Activated CD4-positive, alpha-beta memory T cell treated with anti-CD3 and anti-CD28 coated beads, Interleukin-2, amount 10 ng/mL, durations not matched to agents 7 days and 5 days (primary cell): ENCODE results near the gene STMN1. TPM values are rescaled to one million over a fixed set of nuclear protein-coding genes. Genes with fewer than 3 reads are reported as not detected.
"Not testable (repeated sequence)": the region's sequence is repeated elsewhere in the genome, so short reads cannot be mapped to it uniquely, and the experiment has no call there.

Source experiments
- CTCF ChIA-PET: fragments of 350-600 bp; sonication (Branson Sonifier 250); formaldehyde crosslinking; loops from one replicate; lab custom pipeline; 2021; ENCODE audit warnings: antibody characterized with exemption, inconsistent platforms; lab: Charles Lee
- POLR2A ChIA-PET: fragments of 350-600 bp; sonication (Branson Sonifier 250); formaldehyde crosslinking; loops from one replicate; lab custom pipeline; 2021; ENCODE audit warnings: antibody characterized with exemption; lab: Charles Lee
- DNase-seq: peaks from one replicate; pipeline ENCODE4 v3.0.0-alpha.2; 2020
- H3K27ac Mint-ChIP-seq: one replicate; pipeline ENCODE4 v1.8.0; 2021; ENCODE audit warnings: mild to moderate bottlenecking, mixed read lengths
- H3K27me3 Mint-ChIP-seq: one replicate; pipeline ENCODE4 v1.8.0; 2021; ENCODE audit warnings: mixed read lengths
- H3K36me3 Mint-ChIP-seq: one replicate; pipeline ENCODE4 v1.8.0; 2021; ENCODE audit warnings: low read depth, mixed read lengths
- H3K4me1 Mint-ChIP-seq: one replicate; pipeline ENCODE4 v1.8.0; 2021; ENCODE audit warnings: mixed read lengths
- H3K4me3 Mint-ChIP-seq: one replicate; pipeline ENCODE4 v1.8.0; 2021; ENCODE audit warnings: mild to moderate bottlenecking, mixed read lengths
- H3K9me3 Mint-ChIP-seq: one replicate; pipeline ENCODE4 v1.8.0; 2021; ENCODE audit warnings: mixed read lengths
- total RNA-seq, 2 experiments: library from RNA; stranded (reverse); gene quantifications; one replicate each; pipeline ENCODE4 v1.2.3, GENCODE V29; 2021

STMN1 gene
- total RNA-seq, 2 experiments from 2014 or later = 610 to 616 TPM

GRCh38 chr1:25932811-25933400, 26.7 kb upstream of the STMN1 start:
- H3K4me1 Mint-ChIP-seq, H3K4me3 Mint-ChIP-seq, H3K36me3 Mint-ChIP-seq, H3K27ac Mint-ChIP-seq, H3K9me3 Mint-ChIP-seq, DNase-seq, POLR2A ChIA-PET: not testable (repeated sequence)
- peaks cover 17% of the 10 kb centered on the region for H3K27me3 Mint-ChIP-seq
- CTCF ChIA-PET = interaction anchor here (1.1 to 1.4 kb wide), 2 partner anchors 37 to 69 kb away, joined by 3 to 4 read pairs; no protein-coding TSS in a partner anchor

- ChIA-PET POLR2A (no interaction called here), CTCF (interaction anchor here (0.6 to 1.1 kb wide), 2 partner anchors 69 to 104 kb away, joined by 3 read pairs; no protein-coding TSS in a partner anchor)
- Mint-ChIP-seq H3K36me3 (no peaks in the 10 kb centered on the region), H3K27me3 (peaks cover 17% of the 10 kb centered on the region), H3K9me3 (no peaks in the 10 kb centered on the region), H3K4me1 (peaks cover 2% of the 10 kb centered on the region), H3K27ac (no peak overlapping the region), H3K4me3 (no peak overlapping the region)
- no peak for DNase-seq
These were observed 26.1 kb upstream of the STMN1 start for GRCh38 chr1:25932321-25932720.

GRCh38 chr1:25929016-25929415, 22.8 kb upstream of the STMN1 start:
- no peak for DNase-seq
- Mint-ChIP-seq H3K27me3 (peaks cover 31% of the 10 kb centered on the region), H3K36me3 (no peaks in the 10 kb centered on the region), H3K4me1 (peaks cover 2% of the 10 kb centered on the region), H3K9me3 (no peaks in the 10 kb centered on the region), H3K27ac (no peak overlapping the region), H3K4me3 (no peak overlapping the region)
- ChIA-PET CTCF (no interaction called here), POLR2A (no interaction called here)

GRCh38 chr1:25927521-25928265, 21.5 kb upstream of the STMN1 start:
- Mint-ChIP-seq H3K4me1 (peaks cover 10% of the 10 kb centered on the region), H3K9me3 (no peaks in the 10 kb centered on the region), H3K4me3 (no peak overlapping the region), H3K36me3 (no peaks in the 10 kb centered on the region), H3K27me3 (peaks cover 36% of the 10 kb centered on the region), H3K27ac (no peak overlapping the region)
- CTCF ChIA-PET = no interaction called here
- POLR2A ChIA-PET = no interaction called here
- DNase-seq = no peak

- Mint-ChIP-seq H3K4me1 (peaks cover 17% of the 10 kb centered on the region), H3K4me3 (no peak overlapping the region), H3K27me3 (peaks cover 42% of the 10 kb centered on the region), H3K27ac (no peak overlapping the region), H3K9me3 (no peaks in the 10 kb centered on the region), H3K36me3 (no peaks in the 10 kb centered on the region)
- DNase-seq = no peak
- POLR2A ChIA-PET = interaction anchor here (1.6 kb wide), 1 partner anchor 22 kb away, joined by 6 read pairs; no protein-coding TSS in a partner anchor
- CTCF ChIA-PET = interaction anchor here (1.1 kb wide), 1 partner anchor 21 kb away, joined by 3 read pairs; no protein-coding TSS in a partner anchor
These were observed 20.7 kb upstream of the STMN1 start for GRCh38 chr1:25926731-25927496.

GRCh38 chr1:25924454-25924853, 18.2 kb upstream of the STMN1 start:
- ChIA-PET POLR2A (interaction anchor here (1.7 kb wide), 1 partner anchor 73 kb away, joined by 5 read pairs; the partner anchor contains the start of gene PAFAH2), CTCF (interaction anchor here (1.7 kb wide), 1 partner anchor 11 kb away, joined by 3 read pairs; no protein-coding TSS in a partner anchor)
- H3K9me3 Mint-ChIP-seq = no peaks in the 10 kb centered on the region
- no peak overlapping the region for H3K4me3 Mint-ChIP-seq
- peaks cover 41% of the 10 kb centered on the region for H3K27me3 Mint-ChIP-seq
- H3K4me1 Mint-ChIP-seq = peaks cover 18% of the 10 kb centered on the region
- DNase-seq = no peak
- no peaks in the 10 kb centered on the region for H3K36me3 Mint-ChIP-seq
- H3K27ac Mint-ChIP-seq = no peak overlapping the region

- CTCF ChIA-PET = interaction anchor here (1.4 to 1.5 kb wide), 2 partner anchors 18 to 27 kb away, joined by 3 to 8 read pairs; no protein-coding TSS in a partner anchor
- no peaks in the 10 kb centered on the region for H3K9me3 Mint-ChIP-seq
- peak overlapping the region; percentile 35 for H3K4me3 Mint-ChIP-seq
- no peaks in the 10 kb centered on the region for H3K36me3 Mint-ChIP-seq
- no peak for DNase-seq
- peaks cover 41% of the 10 kb centered on the region for H3K27me3 Mint-ChIP-seq
- POLR2A ChIA-PET = interaction anchor here (1.1 to 2.5 kb wide), 7 partner anchors 9 to 103 kb away, joined by 3 to 18 read pairs (median 8); partner anchors contain the start of genes MTFR1L, PAFAH2 and STMN1
- H3K4me1 Mint-ChIP-seq = peaks cover 25% of the 10 kb centered on the region
- no peak overlapping the region for H3K27ac Mint-ChIP-seq
These were observed 16.8 kb upstream of the STMN1 start for GRCh38 chr1:25922971-25923552.

GRCh38 chr1:25922056-25922970, 16.1 kb upstream of the STMN1 start:
- CTCF ChIA-PET = interaction anchor here (0.9 to 1.5 kb wide), 3 partner anchors 18 to 66 kb away, joined by 3 to 8 read pairs (median 3); no protein-coding TSS in a partner anchor
- H3K4me1 Mint-ChIP-seq = peaks cover 29% of the 10 kb centered on the region
- H3K27me3 Mint-ChIP-seq = peaks cover 41% of the 10 kb centered on the region
- H3K36me3 Mint-ChIP-seq = no peaks in the 10 kb centered on the region
- H3K9me3 Mint-ChIP-seq = no peaks in the 10 kb centered on the region
- POLR2A ChIA-PET = interaction anchor here (1.1 to 2.5 kb wide), 7 partner anchors 9 to 103 kb away, joined by 3 to 18 read pairs (median 8); partner anchors contain the start of genes MTFR1L, PAFAH2 and STMN1
- peak; percentile 62 for DNase-seq
- H3K4me3 Mint-ChIP-seq = peak overlapping the region; percentile 62
- no peak overlapping the region for H3K27ac Mint-ChIP-seq

GRCh38 chr1:25918615-25919014, 12.4 kb upstream of the STMN1 start:
- no peak overlapping the region for H3K4me3 Mint-ChIP-seq
- DNase-seq = no peak
- ChIA-PET POLR2A (interaction anchor here (0.6 to 3.5 kb wide), 2 partner anchors 14 to 208 kb away, joined by 3 to 25 read pairs; partner anchors contain the start of gene STMN1), CTCF (interaction anchor here (1.5 to 1.8 kb wide), 2 partner anchors 79 to 81 kb away, joined by 5 to 7 read pairs; partner anchors contain the start of gene PAFAH2)
- no peak overlapping the region for H3K27ac Mint-ChIP-seq
- H3K27me3 Mint-ChIP-seq = peaks cover 19% of the 10 kb centered on the region
- H3K36me3 Mint-ChIP-seq = no peaks in the 10 kb centered on the region
- H3K9me3 Mint-ChIP-seq = no peaks in the 10 kb centered on the region
- H3K4me1 Mint-ChIP-seq = peaks cover 28% of the 10 kb centered on the region

- POLR2A ChIA-PET = interaction anchor here (0.6 to 3.5 kb wide), 5 partner anchors 11 to 209 kb away, joined by 3 to 25 read pairs (median 4); partner anchors contain the start of genes PAFAH2 and STMN1
These were observed 11.8 kb upstream of the STMN1 start for GRCh38 chr1:25917996-25918395.

GRCh38 chr1:25916460-25916859, 10.2 kb upstream of the STMN1 start:
- Mint-ChIP-seq H3K36me3 (no peaks in the 10 kb centered on the region), H3K4me3 (no peak overlapping the region), H3K27me3 (peaks cover 7% of the 10 kb centered on the region), H3K9me3 (no peaks in the 10 kb centered on the region), H3K27ac (no peak overlapping the region), H3K4me1 (peaks cover 14% of the 10 kb centered on the region)
- ChIA-PET CTCF (no interaction called here), POLR2A (interaction anchor here (1.4 kb wide), 1 partner anchor 18 kb away, joined by 4 read pairs; no protein-coding TSS in a partner anchor)
- DNase-seq = no peak

More at GRCh38 chr1:25917996-25918395, 11.8 kb upstream of the STMN1 start:
- CTCF ChIA-PET = interaction anchor here (1.3 to 1.8 kb wide), 3 partner anchors 13 to 81 kb away, joined by 5 to 7 read pairs (median 5); partner anchors contain the start of gene PAFAH2
- Mint-ChIP-seq H3K4me1 (peaks cover 24% of the 10 kb centered on the region), H3K36me3 (no peaks in the 10 kb centered on the region), H3K4me3 (no peak overlapping the region), H3K9me3 (no peaks in the 10 kb centered on the region), H3K27me3 (peaks cover 13% of the 10 kb centered on the region), H3K27ac (peak overlapping the region; percentile 41)
- peak; percentile 31 for DNase-seq
